ENCODE results near the gene SMIM32. TPM values are rescaled to one million over a fixed set of nuclear protein-coding genes. Genes with fewer than 3 reads are reported as not detected.

Gene SMIM32
- total and polyA plus RNA-seq, 4 donors: 0.02 TPM; not detected in 3

DNA sequence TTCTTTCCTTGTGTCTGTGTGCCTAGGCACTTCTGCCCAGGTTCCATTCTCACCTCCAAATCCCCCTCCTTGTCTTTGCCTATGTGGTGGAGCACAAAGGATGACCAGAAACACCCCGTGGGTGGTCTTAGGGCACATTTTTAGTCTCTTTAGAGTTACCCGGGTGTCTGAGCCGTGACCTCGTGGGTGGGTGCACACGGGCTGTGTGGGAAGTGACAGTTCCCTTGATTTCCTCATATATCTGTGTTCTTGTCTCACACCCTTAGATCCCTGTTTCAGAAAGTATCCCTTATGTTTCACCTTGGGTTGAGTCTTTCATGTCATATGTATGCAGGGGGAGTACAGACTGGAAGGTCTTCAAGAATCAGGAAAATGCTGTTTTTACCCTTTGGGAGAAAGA lies 13.4 kb upstream of the SMIM32 start:
- no peak for DNase-seq (ENCODE audit: low spot score)
- TF ChIP-seq EGR1 (IDR thresholded peaks at IDR 0.05; ENCODE audit: low read depth in 2 of 2): no peak
- no peak for TF ChIP-seq NR2F2 (IDR thresholded peaks at IDR 0.05)
- no peak for TF ChIP-seq REST (IDR thresholded peaks at IDR 0.05)
- TF ChIP-seq TAF1 (conservative IDR thresholded peaks at IDR 0.05): no peak
- TF ChIP-seq HNF4A (conservative IDR thresholded peaks at IDR 0.05): no peak
- TF ChIP-seq MAX (IDR thresholded peaks at IDR 0.05): no peak
- TF ChIP-seq RAD21 (IDR thresholded peaks at IDR 0.05): no peak
- TF ChIP-seq, protein P1, sequence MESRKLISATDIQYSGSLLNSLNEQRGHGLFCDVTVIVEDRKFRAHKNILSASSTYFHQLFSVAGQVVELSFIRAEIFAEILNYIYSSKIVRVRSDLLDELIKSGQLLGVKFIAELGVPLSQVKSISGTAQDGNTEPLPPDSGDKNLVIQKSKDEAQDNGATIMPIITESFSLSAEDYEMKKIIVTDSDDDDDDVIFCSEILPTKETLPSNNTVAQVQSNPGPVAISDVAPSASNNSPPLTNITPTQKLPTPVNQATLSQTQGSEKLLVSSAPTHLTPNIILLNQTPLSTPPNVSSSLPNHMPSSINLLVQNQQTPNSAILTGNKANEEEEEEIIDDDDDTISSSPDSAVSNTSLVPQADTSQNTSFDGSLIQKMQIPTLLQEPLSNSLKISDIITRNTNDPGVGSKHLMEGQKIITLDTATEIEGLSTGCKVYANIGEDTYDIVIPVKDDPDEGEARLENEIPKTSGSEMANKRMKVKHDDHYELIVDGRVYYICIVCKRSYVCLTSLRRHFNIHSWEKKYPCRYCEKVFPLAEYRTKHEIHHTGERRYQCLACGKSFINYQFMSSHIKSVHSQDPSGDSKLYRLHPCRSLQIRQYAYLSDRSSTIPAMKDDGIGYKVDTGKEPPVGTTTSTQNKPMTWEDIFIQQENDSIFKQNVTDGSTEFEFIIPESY (IDR thresholded peaks at IDR 0.05): no peak
- no peak for TF ChIP-seq GABPA (IDR thresholded peaks at IDR 0.05 in 1 of 2, conservative IDR thresholded peaks at IDR 0.05 in 1 of 2)
- TF ChIP-seq, protein P2, sequence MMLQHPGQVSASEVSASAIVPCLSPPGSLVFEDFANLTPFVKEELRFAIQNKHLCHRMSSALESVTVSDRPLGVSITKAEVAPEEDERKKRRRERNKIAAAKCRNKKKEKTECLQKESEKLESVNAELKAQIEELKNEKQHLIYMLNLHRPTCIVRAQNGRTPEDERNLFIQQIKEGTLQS (IDR thresholded peaks at IDR 0.05): no peak
- TF ChIP-seq YY1 (IDR thresholded peaks at IDR 0.05): no peak
- no peak for TF ChIP-seq JUND (IDR thresholded peaks at IDR 0.05)
- no peak for TF ChIP-seq HNF4G (IDR thresholded peaks at IDR 0.05)
- no peak for TF ChIP-seq FOXA1 (IDR thresholded peaks at IDR 0.05)
- H3K36me3 ChIP-seq (ENCODE audit: control insufficient read depth in 4 of 4, insufficient read depth in 3 of 4, low read depth in 1 of 4, low read length in 3 of 4): no peaks in the 10 kb centered on the region
- no peak overlapping the region for H3K9ac ChIP-seq (ENCODE audit: low read depth in 1 of 2, low read length in 2 of 2)
- no peaks in the 10 kb centered on the region for H3K9me3 ChIP-seq (ENCODE audit: control insufficient read depth in 4 of 4, low read length in 3 of 4)
- 83% methylated on average over 5 of the region's 5 CpGs for WGBS
- H3K27ac ChIP-seq (ENCODE audit: low read depth in 1 of 2, low read length in 2 of 2): no peak overlapping the region
- H3K4me3 ChIP-seq (ENCODE audit: low read depth in 1 of 3, low read length in 3 of 3): no peak overlapping the region
- H3K27me3 ChIP-seq (ENCODE audit: control insufficient read depth in 4 of 4, insufficient read depth in 4 of 4, low read length in 3 of 4): no peaks in the 10 kb centered on the region
- H3K4me1 ChIP-seq (ENCODE audit: control insufficient read depth in 4 of 4, insufficient read depth in 4 of 4, low read length in 3 of 4): no peaks in the 10 kb centered on the region

DNA sequence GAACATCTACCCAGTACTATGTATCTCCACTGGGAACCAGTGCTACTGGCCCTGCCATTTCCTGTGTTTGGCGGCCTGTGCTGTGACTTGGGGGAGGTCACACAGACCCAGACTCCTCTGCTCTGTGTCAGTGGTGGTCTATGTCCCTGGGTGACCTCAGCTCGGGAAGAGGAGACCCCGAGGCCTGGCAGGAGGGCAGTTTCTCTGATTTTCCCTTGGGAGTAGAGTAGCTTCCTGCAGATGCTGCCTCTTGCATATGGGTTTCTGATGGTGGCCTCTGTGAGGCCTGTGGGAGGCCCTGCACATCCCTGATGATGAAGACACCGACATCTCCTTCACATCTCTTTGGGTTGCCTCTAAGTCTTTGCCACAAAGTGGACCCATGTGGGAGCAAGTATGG lies 13.0 kb upstream of the SMIM32 start:
- Histone ChIP-seq H3K9me3 (ENCODE audit: control insufficient read depth in 4 of 4, low read length in 3 of 4) (no peaks in the 10 kb centered on the region), H3K27me3 (ENCODE audit: control insufficient read depth in 4 of 4, insufficient read depth in 4 of 4, low read length in 3 of 4) (no peaks in the 10 kb centered on the region), H3K27ac (ENCODE audit: low read depth in 1 of 2, low read length in 2 of 2) (no peak overlapping the region), H3K9ac (ENCODE audit: low read depth in 1 of 2, low read length in 2 of 2) (no peak overlapping the region), H3K4me1 (ENCODE audit: control insufficient read depth in 4 of 4, insufficient read depth in 4 of 4, low read length in 3 of 4) (no peaks in the 10 kb centered on the region), H3K36me3 (ENCODE audit: control insufficient read depth in 4 of 4, insufficient read depth in 3 of 4, low read depth in 1 of 4, low read length in 3 of 4) (no peaks in the 10 kb centered on the region), H3K4me3 (ENCODE audit: low read depth in 1 of 3, low read length in 3 of 3) (no peak overlapping the region)
- TF ChIP-seq NR2F2 (IDR thresholded peaks at IDR 0.05) (no peak), SP1 (IDR thresholded peaks at IDR 0.05) (no peak), RXRA (IDR thresholded peaks at IDR 0.05) (no peak), GABPA (IDR thresholded peaks at IDR 0.05 in 1 of 2, conservative IDR thresholded peaks at IDR 0.05 in 1 of 2) (no peak), HNF4A (conservative IDR thresholded peaks at IDR 0.05) (no peak), REST (IDR thresholded peaks at IDR 0.05) (no peak), FOXA2 (IDR thresholded peaks at IDR 0.05) (no peak), RAD21 (IDR thresholded peaks at IDR 0.05) (no peak), HNF4G (IDR thresholded peaks at IDR 0.05) (no peak), JUND (IDR thresholded peaks at IDR 0.05) (no peak), FOXA1 (IDR thresholded peaks at IDR 0.05) (no peak), EGR1 (IDR thresholded peaks at IDR 0.05; ENCODE audit: low read depth in 2 of 2) (no peak)
- TF ChIP-seq, protein P2 (IDR thresholded peaks at IDR 0.05): no peak
- TF ChIP-seq, protein P1 (IDR thresholded peaks at IDR 0.05): no peak
- TF ChIP-seq, protein P3, sequence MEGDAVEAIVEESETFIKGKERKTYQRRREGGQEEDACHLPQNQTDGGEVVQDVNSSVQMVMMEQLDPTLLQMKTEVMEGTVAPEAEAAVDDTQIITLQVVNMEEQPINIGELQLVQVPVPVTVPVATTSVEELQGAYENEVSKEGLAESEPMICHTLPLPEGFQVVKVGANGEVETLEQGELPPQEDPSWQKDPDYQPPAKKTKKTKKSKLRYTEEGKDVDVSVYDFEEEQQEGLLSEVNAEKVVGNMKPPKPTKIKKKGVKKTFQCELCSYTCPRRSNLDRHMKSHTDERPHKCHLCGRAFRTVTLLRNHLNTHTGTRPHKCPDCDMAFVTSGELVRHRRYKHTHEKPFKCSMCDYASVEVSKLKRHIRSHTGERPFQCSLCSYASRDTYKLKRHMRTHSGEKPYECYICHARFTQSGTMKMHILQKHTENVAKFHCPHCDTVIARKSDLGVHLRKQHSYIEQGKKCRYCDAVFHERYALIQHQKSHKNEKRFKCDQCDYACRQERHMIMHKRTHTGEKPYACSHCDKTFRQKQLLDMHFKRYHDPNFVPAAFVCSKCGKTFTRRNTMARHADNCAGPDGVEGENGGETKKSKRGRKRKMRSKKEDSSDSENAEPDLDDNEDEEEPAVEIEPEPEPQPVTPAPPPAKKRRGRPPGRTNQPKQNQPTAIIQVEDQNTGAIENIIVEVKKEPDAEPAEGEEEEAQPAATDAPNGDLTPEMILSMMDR (IDR thresholded peaks at IDR 0.05; ENCODE audit: low read depth, low read length, missing input control): no peak
- no peak for DNase-seq (ENCODE audit: low spot score)
- 89% methylated on average over 4 of the region's 4 CpGs for WGBS
